GM10847 (cell line): ENCODE results near the gene DPEP3.

Experiments
- POLR2A ChIP-seq: IDR thresholded peaks from 2 replicates; pipeline ENCODE4 v1.6.1; 2011; ENCODE audit not compliant: insufficient read length; ENCODE audit errors: extremely low read depth

The DPEP3 gene

GRCh38 chr16:67969254-67970039, 10.9 kb downstream of the DPEP3 start:
- no peak for TF ChIP-seq POLR2A

- peak; percentile 59 for TF ChIP-seq POLR2A
Observed at GRCh38 chr16:67968400-67969253, 11.7 kb downstream of the DPEP3 start, which contains the start of gene SLC12A4. Gene SLC12A4, minus strand, starts transcription at chr16:67968637. Its CDS starts 84 bp downstream, at chr16:67968553.

GRCh38 chr16:67967958-67968399, 12.3 kb downstream of the DPEP3 start:
- no peak for TF ChIP-seq POLR2A

- no peak for TF ChIP-seq POLR2A
Observed at GRCh38 chr16:67967183-67967957, 12.9 kb downstream of the DPEP3 start.

GRCh38 chr16:67966549-67967182, 13.6 kb downstream of the DPEP3 start:
- no peak for TF ChIP-seq POLR2A

GRCh38 chr16:67965668-67966548, 14.4 kb downstream of the DPEP3 start:
- TF ChIP-seq POLR2A: no peak

- TF ChIP-seq POLR2A: no peak
Observed at GRCh38 chr16:67964477-67965131, 15.7 kb downstream of the DPEP3 start.

GRCh38 chr16:67963662-67964321, 16.5 kb downstream of the DPEP3 start:
- TF ChIP-seq POLR2A: no peak

GRCh38 chr16:67963292-67963661, 17.0 kb downstream of the DPEP3 start:
- TF ChIP-seq POLR2A: no peak

- TF ChIP-seq POLR2A: no peak
Observed at GRCh38 chr16:67962135-67962534, 18.2 kb downstream of the DPEP3 start.

GRCh38 chr16:67961551-67961957, 18.7 kb downstream of the DPEP3 start:
- TF ChIP-seq POLR2A: no peak

GRCh38 chr16:67959536-67960329, 20.6 kb downstream of the DPEP3 start:
- TF ChIP-seq POLR2A: no peak
